H1 (cell line): ENCODE data around the gene DCAF4. TPM values are rescaled to one million over a fixed set of nuclear protein-coding genes. Genes with fewer than 3 reads are reported as not detected.

ENCODE experiments used
- CTCF ChIA-PET: fragments of 300-600 bp; sonication (Branson Sonifier 250); formaldehyde crosslinking; loops from one replicate; lab custom pipeline; 2021; ENCODE audit not compliant: partially characterized antibody; lab: Charles Lee
- POLR2A ChIA-PET: fragments of 300-600 bp; sonication (Branson Sonifier 250); formaldehyde crosslinking; loops from one replicate; lab custom pipeline; 2021; ENCODE audit warnings: inconsistent platforms; ENCODE audit not compliant: partially characterized antibody; lab: Charles Lee
- DNase-seq, 2 experiments: peaks; one replicate each; pipeline versions ENCODE4 v3.0.0 to v3.0.0-alpha.2; 2010 to 2022; ENCODE audit warnings: low spot score in 2 of 2, low read depth in 1 of 2, mixed read lengths in 1 of 2
- FAIRE-seq: peaks from 2 replicates; lab custom pipeline; 2011; peaks lifted over from hg19 to GRCh38; lab: Jason Lieb, UNC
- H2AFZ ChIP-seq: 2 replicates; pipeline ENCODE4 v1.8.1; 2012; ENCODE audit warnings: low read length, inconsistent platforms
- H2AK5ac ChIP-seq: 2 replicates; pipeline ENCODE4 v1.6.1; 2013; ENCODE audit warnings: low read depth, low read length
- H2BK120ac ChIP-seq: replicated peaks from 2 replicates; pipeline ENCODE3; 2013; ENCODE audit warnings: low read depth, low read length, inconsistent platforms
- H2BK12ac ChIP-seq: 2 replicates; pipeline ENCODE4 v1.6.1; 2013; ENCODE audit warnings: low read depth, low read length
- H2BK15ac ChIP-seq: 2 replicates; pipeline ENCODE4 v1.6.1; 2013; ENCODE audit warnings: low read length
- H2BK20ac ChIP-seq: 2 replicates; pipeline ENCODE4 v1.6.1; 2013; ENCODE audit warnings: low read length
- H2BK5ac ChIP-seq: 2 replicates; pipeline ENCODE4 v1.6.1; 2013; ENCODE audit warnings: low read depth, low read length
- H3K14ac ChIP-seq: 2 replicates; pipeline ENCODE4 v1.6.1; 2013; ENCODE audit warnings: inconsistent platforms; ENCODE audit not compliant: insufficient read length
- H3K18ac ChIP-seq: 2 replicates; pipeline ENCODE4 v1.6.1; 2013; ENCODE audit warnings: low read length; ENCODE audit errors: extremely low read depth
- H3K23ac ChIP-seq: 2 replicates; pipeline ENCODE4 v1.6.1; 2013; ENCODE audit warnings: inconsistent platforms; ENCODE audit not compliant: insufficient read length
- H3K23me2 ChIP-seq: 2 replicates; pipeline ENCODE4 v1.6.1; 2013; ENCODE audit warnings: low read depth, low read length
- H3K27ac ChIP-seq: 2 replicates; pipeline ENCODE4 v1.6.1; 2011; ENCODE audit warnings: low read depth, low read length, inconsistent platforms
- H3K27me3 ChIP-seq, 4 experiments: replicated peaks in 1 of 4; 1 replicate in 1 of 4; 2 replicates in 3 of 4; pipeline versions ENCODE4 v1.6.1 to v1.8.1; 2011 to 2013; ENCODE audit warnings: low read length in 3 of 4, mild to moderate bottlenecking in 3 of 4, inconsistent platforms in 2 of 4, mixed read lengths in 2 of 4, moderate library complexity in 1 of 4; ENCODE audit not compliant: control insufficient read depth in 3 of 4, insufficient read depth in 3 of 4; ENCODE audit errors: extremely low read depth in 1 of 4
- H3K36me3 ChIP-seq, 4 experiments: 2 replicates each; pipeline versions ENCODE4 v1.6.1 to v1.8.1; 2011 to 2013; ENCODE audit warnings: mild to moderate bottlenecking in 4 of 4, low read length in 3 of 4, moderate library complexity in 2 of 4, control low read depth in 1 of 4, inconsistent platforms in 1 of 4; ENCODE audit not compliant: insufficient read depth in 4 of 4, control insufficient read depth in 2 of 4
- H3K4ac ChIP-seq: replicated peaks from 2 replicates; pipeline ENCODE3; 2013; ENCODE audit warnings: low read length, low read depth, mixed read lengths, inconsistent platforms; ENCODE audit not compliant: insufficient read length
- H3K4me1 ChIP-seq, 4 experiments: replicated peaks in 1 of 4; 1 replicate in 1 of 4; 2 replicates in 3 of 4; pipeline versions ENCODE4 v1.6.1 to v1.8.1; 2011 to 2013; ENCODE audit warnings: low read length in 3 of 4, inconsistent platforms in 2 of 4, mixed read lengths in 1 of 4; ENCODE audit not compliant: insufficient read depth in 4 of 4, control insufficient read depth in 3 of 4
- H3K4me2 ChIP-seq, 2 experiments: 2 replicates each; pipeline versions ENCODE4 v1.6.1 to v1.8.1; 2011 to 2013; ENCODE audit warnings: low read depth in 2 of 2, low read length in 2 of 2, control low read depth in 1 of 2, inconsistent platforms in 1 of 2, mild to moderate bottlenecking in 1 of 2; ENCODE audit not compliant: insufficient read depth in 1 of 2
- H3K4me3 ChIP-seq, 4 experiments: fragments of 200-600, 300-600 bp in 1 of 4; sonication (generic), shearing (Covaris generic), sonication (Bioruptor Twin) in 1 of 4; 2 replicates each; pipeline versions ENCODE4 v1.5.1 to v1.8.1; 2011 to 2016; ENCODE audit warnings: low read length in 4 of 4, low read depth in 3 of 4, control low read depth in 2 of 4, inconsistent platforms in 2 of 4, mild to moderate bottlenecking in 2 of 4, mixed read lengths in 1 of 4, moderate library complexity in 1 of 4; ENCODE audit not compliant: insufficient read depth in 2 of 4; ENCODE audit errors: extremely low read depth in 1 of 4
- H3K56ac ChIP-seq: replicated peaks from 2 replicates; pipeline ENCODE3; 2013; ENCODE audit warnings: low read depth, mild to moderate bottlenecking, mixed read lengths, low read length, inconsistent platforms; ENCODE audit not compliant: insufficient read length
- H3K79me1 ChIP-seq: 2 replicates; pipeline ENCODE4 v1.6.1; 2013; ENCODE audit warnings: low read depth, low read length, control low read depth
- H3K79me2 ChIP-seq, 2 experiments: 2 replicates each; pipeline versions ENCODE4 v1.6.1 to v1.8.1; 2012 to 2013; ENCODE audit warnings: low read length in 2 of 2, mild to moderate bottlenecking in 2 of 2, inconsistent platforms in 1 of 2; ENCODE audit not compliant: insufficient read depth in 2 of 2, control insufficient read depth in 1 of 2
- H3K9ac ChIP-seq, 4 experiments: replicated peaks in 1 of 4; 1 replicate in 1 of 4; 2 replicates in 3 of 4; pipeline versions ENCODE4 v1.6.1 to v1.8.1; 2011 to 2013; ENCODE audit warnings: low read depth in 3 of 4, low read length in 3 of 4, control low read depth in 2 of 4, mild to moderate bottlenecking in 2 of 4, moderate library complexity in 2 of 4, inconsistent platforms in 1 of 4; ENCODE audit errors: extremely low read depth in 1 of 4
- H3K9me3 ChIP-seq, 2 experiments: 2 replicates each; pipeline versions ENCODE4 v1.6.1 to v1.8.1; 2012 to 2013; ENCODE audit warnings: mild to moderate bottlenecking in 2 of 2, moderate library complexity in 2 of 2, control low read depth in 1 of 2, inconsistent platforms in 1 of 2, low read depth in 1 of 2, low read length in 1 of 2, mixed read lengths in 1 of 2; ENCODE audit not compliant: insufficient read depth in 2 of 2
- H4K20me1 ChIP-seq, 2 experiments: replicated peaks in 1 of 2; 2 replicates each; pipeline versions ENCODE3 to v1.8.1; 2011 to 2013; ENCODE audit warnings: inconsistent platforms in 2 of 2, low read length in 2 of 2, mild to moderate bottlenecking in 1 of 2; ENCODE audit not compliant: insufficient read depth in 2 of 2, control insufficient read depth in 1 of 2
- H4K5ac ChIP-seq: 2 replicates; pipeline ENCODE4 v1.6.1; 2013; ENCODE audit warnings: low read length, low read depth, mixed read lengths, inconsistent platforms; ENCODE audit not compliant: insufficient read length
- H4K8ac ChIP-seq: 2 replicates; pipeline ENCODE4 v1.8.0; 2013; ENCODE audit warnings: mild to moderate bottlenecking, moderate library complexity, low read length, inconsistent platforms; ENCODE audit not compliant: insufficient read depth; ENCODE audit errors: extremely low read depth
- H4K91ac ChIP-seq: replicated peaks from 2 replicates; pipeline ENCODE3; 2013; ENCODE audit warnings: low read length, mixed read lengths, inconsistent platforms; ENCODE audit not compliant: insufficient read length
- ASH2L ChIP-seq: fragments of 200-600, 300-600 bp; sonication (generic); IDR thresholded peaks from one replicate; pipeline ENCODE4 v1.7.1; 2017; ENCODE audit warnings: low read length
- CBX8 ChIP-seq: fragments of 300-800, 300-1000 bp; sonication (generic); IDR thresholded peaks from 2 replicates; pipeline ENCODE4 v1.7.1; 2016; ENCODE audit warnings: low read depth, low read length, borderline replicate concordance
- CHD1 ChIP-seq: IDR thresholded peaks from 2 replicates; pipeline ENCODE4 v1.6.1; 2012; ENCODE audit warnings: low read depth, low read length, improper control_type of control experiment
- CHD2 ChIP-seq: IDR thresholded peaks from 2 replicates; pipeline ENCODE4 v1.6.1; 2012; ENCODE audit warnings: low read length, improper control_type of control experiment
- CTBP2 ChIP-seq: IDR thresholded peaks from 2 replicates; pipeline ENCODE4 v1.7.0; 2011; ENCODE audit warnings: borderline replicate concordance, mild to moderate bottlenecking, moderate library complexity, mixed read lengths, low read length; ENCODE audit not compliant: insufficient read depth, insufficient read length
- GABPA ChIP-seq: IDR thresholded peaks from 2 replicates; pipeline ENCODE4 v1.6.1; 2011; ENCODE audit warnings: mild to moderate bottlenecking, low read length, moderate library complexity, borderline replicate concordance; ENCODE audit not compliant: insufficient read depth
- PHF8 ChIP-seq: fragments of 200-600 bp; sonication (generic); conservative IDR thresholded peaks from 2 replicates; pipeline ENCODE4 v1.7.1; 2012; ENCODE audit warnings: low read depth, mild to moderate bottlenecking, inconsistent platforms, low read length, moderate library complexity
- POLR2AphosphoS5 ChIP-seq: IDR thresholded peaks from 2 replicates; pipeline ENCODE4 v1.6.1; 2011; ENCODE audit warnings: low read depth, low read length
- SAP30 ChIP-seq: fragments of 300-600 bp; sonication (generic); IDR thresholded peaks from 2 replicates; pipeline ENCODE4 v1.7.1; 2012; ENCODE audit warnings: low read length, moderate library complexity, mild to moderate bottlenecking, inconsistent platforms; ENCODE audit not compliant: insufficient read depth, insufficient replicate concordance
- SIN3A ChIP-seq, 2 experiments: IDR thresholded peaks in 1 of 2; conservative IDR thresholded peaks in 1 of 2; 2 replicates each; pipeline ENCODE4 v1.6.1; 2011 to 2012; ENCODE audit warnings: low read length in 2 of 2, improper control_type of control experiment in 1 of 2, low read depth in 1 of 2, mild to moderate bottlenecking in 1 of 2
- SUZ12 ChIP-seq: fragments of 200-600 bp; sonication (generic); IDR thresholded peaks from 2 replicates; pipeline ENCODE4 v1.6.1; 2012; ENCODE audit warnings: mild to moderate bottlenecking, inconsistent platforms, low read length, moderate library complexity, mixed read lengths
- TAF7 ChIP-seq: optimal IDR thresholded peaks from 2 replicates; pipeline ENCODE3; 2011; ENCODE audit warnings: low read depth, mild to moderate bottlenecking, inconsistent platforms, low read length, moderate library complexity, borderline replicate concordance
- YY1 ChIP-seq: IDR thresholded peaks from 2 replicates; pipeline ENCODE4 v1.6.1; 2011; ENCODE audit warnings: low read depth, mild to moderate bottlenecking, low read length
- WGBS, 2 experiments: shearing (Covaris generic) in 1 of 2; methylation state at CpG; one replicate each; pipeline versions ENCODE4 v1.1.6 to v1.1.7; 2013 to 2015; ENCODE audit warnings: low lambda C conversion rate in 2 of 2, mixed read lengths in 2 of 2, inconsistent platforms in 1 of 2, low coverage in 1 of 2, missing lambda C conversion rate in 1 of 2; ENCODE audit not compliant: insufficient replicate concordance in 2 of 2, insufficient coverage in 1 of 2, insufficient read length in 1 of 2; ENCODE audit errors: extremely low coverage in 1 of 2, missing lambda C conversion rate in 1 of 2; 5-methylcytosine and 5-hydroxymethylcytosine counted together
- polyA plus RNA-seq, 7 experiments: library from polyadenylated mRNA; depleted of rRNA in 3 of 7; stranded (reverse) in 5 of 7; unstranded in 2 of 7; fragments of >200 nt in 5 of 7; fragments of 200-250 nt in 2 of 7; gene quantifications; 1 replicate in 5 of 7; 2 replicates in 1 of 7; 4 replicates in 1 of 7; pipeline versions ENCODE4 v1.2.1 to v1.2.3, GENCODE V29; 2011 to 2013; ENCODE audit warnings: missing spikeins in 2 of 7, mixed read lengths in 2 of 7
- total RNA-seq: library from RNA; stranded (reverse); fragmentation: NEBNext Ultra II Directional; extraction: Animal tissue kit (Norgen Biotek cat#: 25700); gene quantifications from 2 replicates; pipeline ENCODE4 v1.2.1, GENCODE V29; 2021

Gene DCAF4
- total and polyA plus RNA-seq, 2 of the 8 experiments (the other 6 are each of a cell fraction or from before 2014, with no cell fraction given), result 17.0 to 21.1 TPM

GRCh38 chr14:72966038-72966437 is 39.8 kb downstream of the DCAF4 start:
- H3K79me1 ChIP-seq, result no peaks in the 10 kb centered on the region
- H2BK15ac ChIP-seq, result no peak overlapping the region
- no peak overlapping the region for H3K4me2 ChIP-seq
- H4K8ac ChIP-seq, result no peak overlapping the region
- H3K23ac ChIP-seq, result no peak overlapping the region
- H3K36me3 ChIP-seq, result peaks cover 0 to 13% (median 3%) of the 10 kb centered on the region in 4 experiments; a peak in 3 of 8 replicates
- no peak overlapping the region for H3K4me3 ChIP-seq
- H3K14ac ChIP-seq, result no peak overlapping the region
- no peak overlapping the region for H2AK5ac ChIP-seq
- no peaks in the 10 kb centered on the region for H3K23me2 ChIP-seq
- no peak overlapping the region for H3K4ac ChIP-seq
- no peak overlapping the region for H3K56ac ChIP-seq
- no peak overlapping the region for H2AFZ ChIP-seq
- no peak for DNase-seq
- FAIRE-seq, result no peak
- H4K20me1 ChIP-seq, result no peaks in the 10 kb centered on the region
- H2BK12ac ChIP-seq, result no peak overlapping the region
- no peak overlapping the region for H2BK5ac ChIP-seq
- no peaks in the 10 kb centered on the region for H3K27me3 ChIP-seq
- no peaks in the 10 kb centered on the region for H3K79me2 ChIP-seq
- H3K4me1 ChIP-seq, result no peaks in the 10 kb centered on the region
- ChIA-PET POLR2A (no interaction called here), CTCF (no interaction called here)
- H4K5ac ChIP-seq, result no peak overlapping the region
- no peak overlapping the region for H2BK20ac ChIP-seq
- H2BK120ac ChIP-seq, result no peak overlapping the region
- TF ChIP-seq CTBP2 (no peak), SAP30 (no peak), PHF8 (no peak), CHD2 (no peak), CHD1 (no peak), POLR2AphosphoS5 (no peak), GABPA (no peak), SIN3A (conservative IDR thresholded peaks at IDR 0.05 in 1 of 2, IDR thresholded peaks at IDR 0.05 in 1 of 2; ENCODE audit: low read depth in 1 of 2, low read length in 2 of 2) (no peak), TAF7 (no peak), CBX8 (no peak), YY1 (no peak), ASH2L (no peak), SUZ12 (no peak)
- H3K18ac ChIP-seq, result no peak overlapping the region
- no peak overlapping the region for H4K91ac ChIP-seq
- no peak overlapping the region for H3K9ac ChIP-seq
- H3K9me3 ChIP-seq, result no peaks in the 10 kb centered on the region
- no peak overlapping the region for H3K27ac ChIP-seq
- 82% methylated on average over 6 of the region's 6 CpGs; no CpG with 5 or more reads in 1 of the 2 experiments for WGBS, 2 experiments
